GM18507 (cell line): ENCODE data around the gene TECRL.

Experiments used
- DNase-seq: peaks from one replicate; pipeline ENCODE4 v3.0.0; 2011; ENCODE audit warnings: low read depth; ENCODE audit not compliant: insufficient read length; ENCODE audit errors: extremely low spot score
- FAIRE-seq: peaks from 2 replicates; lab custom pipeline; 2011; peaks lifted over from hg19 to GRCh38; lab: Jason Lieb, UNC

Gene TECRL, protein sequence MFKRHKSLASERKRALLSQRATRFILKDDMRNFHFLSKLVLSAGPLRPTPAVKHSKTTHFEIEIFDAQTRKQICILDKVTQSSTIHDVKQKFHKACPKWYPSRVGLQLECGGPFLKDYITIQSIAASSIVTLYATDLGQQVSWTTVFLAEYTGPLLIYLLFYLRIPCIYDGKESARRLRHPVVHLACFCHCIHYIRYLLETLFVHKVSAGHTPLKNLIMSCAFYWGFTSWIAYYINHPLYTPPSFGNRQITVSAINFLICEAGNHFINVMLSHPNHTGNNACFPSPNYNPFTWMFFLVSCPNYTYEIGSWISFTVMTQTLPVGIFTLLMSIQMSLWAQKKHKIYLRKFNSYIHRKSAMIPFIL

DNA sequence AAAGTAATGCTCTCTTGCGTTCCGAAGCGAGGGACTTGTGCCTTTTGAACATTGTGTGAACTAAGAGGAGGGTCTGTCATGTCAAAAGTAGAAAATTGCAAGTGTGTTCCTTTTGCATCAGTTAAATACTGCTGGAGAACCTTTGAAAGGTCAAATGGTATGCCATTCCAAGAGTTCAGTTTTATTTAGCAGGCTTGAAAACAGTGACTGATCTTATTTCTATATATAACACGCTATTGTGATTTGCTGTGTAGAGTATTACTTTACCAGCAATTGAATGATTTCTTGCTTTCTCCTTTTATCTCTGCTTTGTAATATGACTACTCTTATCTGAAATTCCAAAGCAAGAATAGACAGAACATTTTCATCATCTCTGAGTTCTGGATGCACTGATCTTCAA, at the start of gene TECRL:
Gene TECRL, minus strand, starts transcription at position 151 of the 400 bp plus-strand sequence. Its CDS starts 99 bp downstream, at position 52.
- FAIRE-seq, result no peak

DNA sequence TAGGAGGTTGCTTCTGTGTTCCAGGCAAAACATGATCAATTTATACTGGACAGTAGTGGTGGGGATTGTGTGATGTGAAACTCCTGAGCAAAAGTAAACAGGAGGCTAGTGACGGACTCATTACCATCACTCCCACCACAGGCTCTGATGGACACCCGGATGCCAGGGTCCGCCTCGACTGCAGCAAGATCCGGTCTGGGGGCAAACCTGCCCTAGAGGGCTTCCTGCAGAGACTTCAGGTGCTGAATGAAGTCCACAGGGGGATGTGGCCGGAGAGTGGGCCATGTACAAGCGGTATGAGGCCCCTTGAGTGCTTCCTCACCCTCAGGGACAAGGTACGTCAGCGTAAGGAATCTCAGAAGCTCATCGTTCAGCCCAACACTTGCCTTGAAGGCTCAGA, 23.4 kb upstream of the TECRL start:
- DNase-seq, result no peak
- FAIRE-seq, result no peak

More for the DNA sequence above, at the start of gene TECRL:
- DNase-seq, result no peak

DNA sequence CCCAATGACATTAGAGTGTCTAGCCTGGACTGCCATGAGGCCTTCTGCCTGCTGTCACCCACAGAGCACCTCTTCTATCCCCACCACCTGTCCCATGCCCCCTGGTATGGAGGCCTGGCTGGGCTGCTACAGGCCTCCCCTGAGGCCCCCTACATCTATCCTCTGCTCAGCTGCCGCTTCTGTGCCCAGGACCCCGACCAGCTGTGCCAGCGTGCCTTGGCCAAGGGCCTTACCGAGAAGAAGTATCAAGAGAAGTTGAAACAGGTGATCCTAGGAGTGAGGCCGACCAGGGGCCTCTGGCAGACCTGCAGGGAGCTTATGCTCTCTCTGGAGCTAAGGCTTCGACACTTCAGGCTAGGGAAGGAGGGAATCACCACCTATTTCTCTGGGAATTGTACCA, 21.7 kb upstream of the TECRL start:
- DNase-seq (no peak), FAIRE-seq (no peak)

DNA sequence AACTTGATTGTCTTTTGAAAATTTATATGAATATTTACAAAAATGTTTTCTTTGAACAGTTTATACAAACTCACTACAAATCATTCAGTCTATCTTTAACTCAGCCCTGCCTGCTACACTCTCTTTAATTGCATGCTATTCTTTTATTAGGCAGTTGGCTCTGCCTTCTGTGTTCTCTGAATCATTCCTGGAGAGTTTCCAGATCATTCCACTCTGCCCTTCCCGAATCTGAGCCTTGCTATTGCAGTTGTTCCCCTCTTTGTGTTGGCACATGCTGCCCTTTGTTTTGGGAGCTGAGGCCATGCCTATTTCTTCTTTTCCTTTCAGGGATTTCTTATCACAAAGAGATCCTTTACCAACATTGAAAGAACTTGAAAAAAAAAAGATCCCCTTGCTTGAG, 8.7 kb upstream of the TECRL start:
- FAIRE-seq (no peak), DNase-seq (no peak)

- no peak for FAIRE-seq
These were observed 2.2 kb downstream of the TECRL start for GRCh38 chr4:64407000-64407399.

GRCh38 chr4:64405761-64406160, 3.5 kb downstream of the TECRL start:
- no peak for DNase-seq
- no peak for FAIRE-seq

More at GRCh38 chr4:64407000-64407399, 2.2 kb downstream of the TECRL start:
- no peak for DNase-seq

- DNase-seq, result no peak
- no peak for FAIRE-seq
These were observed 6.6 kb downstream of the TECRL start for GRCh38 chr4:64402684-64403083.

GRCh38 chr4:64399313-64400109, 9.7 kb downstream of the TECRL start:
- DNase-seq (no peak), FAIRE-seq (no peak)

GRCh38 chr4:64394469-64394868, 14.8 kb downstream of the TECRL start:
- FAIRE-seq, result no peak

DNA sequence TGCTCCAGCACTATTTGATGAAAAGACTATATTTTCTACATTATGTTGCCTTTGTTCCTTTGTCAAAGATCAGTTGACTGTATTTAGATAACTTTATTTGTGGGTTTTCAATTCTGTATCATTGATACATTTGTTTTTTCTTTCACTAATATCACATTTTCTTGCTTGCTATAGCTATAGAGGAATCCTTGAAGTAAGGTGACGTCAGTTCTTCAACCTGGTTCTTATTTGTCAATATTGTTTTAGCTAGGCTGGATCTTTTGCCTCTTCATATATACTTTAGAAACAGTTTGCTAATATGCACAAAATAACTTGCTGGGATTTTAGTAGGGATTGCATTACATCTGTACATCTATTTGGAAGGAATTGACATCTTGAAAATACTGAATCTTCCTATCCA, 21.0 kb downstream of the TECRL start:
- FAIRE-seq, result no peak

More at GRCh38 chr4:64394469-64394868, 14.8 kb downstream of the TECRL start:
- DNase-seq, result no peak

GRCh38 chr4:64385220-64385619, 24.0 kb downstream of the TECRL start:
- FAIRE-seq, result no peak
- no peak for DNase-seq

More for the DNA sequence above, 21.0 kb downstream of the TECRL start:
- no peak for DNase-seq

GRCh38 chr4:64384237-64385203, 24.7 kb downstream of the TECRL start:
- FAIRE-seq, result no peak

DNA sequence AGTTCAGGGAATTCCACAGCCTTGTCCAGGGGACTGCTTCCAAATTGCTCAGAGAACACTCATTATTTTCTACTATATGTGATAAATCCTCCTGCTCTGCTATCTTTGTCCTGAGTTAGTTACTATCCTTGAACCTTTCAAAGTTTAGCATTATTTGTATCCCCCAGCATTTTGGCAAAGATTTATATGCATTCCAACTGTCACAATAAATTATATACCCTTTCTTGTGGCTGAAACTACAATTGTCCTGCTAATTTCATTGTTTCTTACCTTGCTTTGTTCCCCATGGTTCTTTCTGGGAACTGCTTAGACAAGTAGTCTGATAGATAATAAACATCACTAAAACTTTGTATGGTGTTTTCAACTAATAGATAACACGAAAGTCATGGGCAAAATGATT, 40.5 kb downstream of the TECRL start:
- DNase-seq (no peak), FAIRE-seq (no peak)

More at GRCh38 chr4:64384237-64385203, 24.7 kb downstream of the TECRL start:
- no peak for DNase-seq

DNA sequence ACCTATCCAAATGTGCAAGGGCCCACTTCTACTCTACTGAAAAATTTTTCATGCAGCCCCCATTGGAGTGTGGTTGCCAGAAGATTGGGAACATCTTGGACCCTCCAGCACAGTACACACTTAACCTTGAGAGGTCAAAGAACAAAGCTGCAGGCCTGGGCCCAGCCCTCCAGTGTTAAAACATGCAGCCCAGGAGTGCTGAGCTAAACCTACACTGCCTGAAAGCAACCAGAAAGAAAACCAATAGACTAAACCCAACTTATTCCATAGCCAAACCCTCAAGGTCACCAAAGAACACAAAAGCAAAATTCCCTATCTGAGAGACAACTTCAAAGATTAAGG, 47.9 kb downstream of the TECRL start:
- no peak for DNase-seq
- no peak for FAIRE-seq

- no peak for FAIRE-seq
These were observed 48.4 kb downstream of the TECRL start for GRCh38 chr4:64360664-64361398.

DNA sequence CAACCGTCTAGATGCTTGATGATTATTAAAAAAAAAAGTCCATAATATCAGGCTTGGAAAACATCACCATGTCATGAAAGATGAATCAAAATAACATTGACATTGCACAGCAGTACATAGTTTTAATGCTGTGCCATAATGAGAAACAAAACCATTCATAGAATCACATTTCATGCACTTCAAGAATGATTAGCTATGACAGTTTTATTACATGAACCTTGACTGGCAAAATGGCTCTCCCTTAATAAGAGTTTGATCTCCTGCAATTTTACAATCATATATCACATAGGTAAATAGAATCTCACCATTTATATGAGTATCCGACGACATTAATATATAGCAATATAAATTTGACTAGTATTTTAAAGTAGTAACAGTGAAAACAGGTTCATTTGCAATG, 49.8 kb downstream of the TECRL start:
- FAIRE-seq (no peak), DNase-seq (no peak)

More at GRCh38 chr4:64360664-64361398, 48.4 kb downstream of the TECRL start:
- DNase-seq, result no peak

- no peak for FAIRE-seq
- no peak for DNase-seq
These were observed 55.3 kb downstream of the TECRL start for GRCh38 chr4:64353904-64354303.

GRCh38 chr4:64341711-64342110, 67.5 kb downstream of the TECRL start:
- DNase-seq, result no peak
- no peak for FAIRE-seq
